ENCODE data around the gene DIS3L2. TPM values are rescaled to one million over a fixed set of nuclear protein-coding genes. Genes with fewer than 3 reads are reported as not detected.

DIS3L2 gene
- total RNA-seq, 1 donor from 2014 or later, result 20.6 TPM

DNA sequence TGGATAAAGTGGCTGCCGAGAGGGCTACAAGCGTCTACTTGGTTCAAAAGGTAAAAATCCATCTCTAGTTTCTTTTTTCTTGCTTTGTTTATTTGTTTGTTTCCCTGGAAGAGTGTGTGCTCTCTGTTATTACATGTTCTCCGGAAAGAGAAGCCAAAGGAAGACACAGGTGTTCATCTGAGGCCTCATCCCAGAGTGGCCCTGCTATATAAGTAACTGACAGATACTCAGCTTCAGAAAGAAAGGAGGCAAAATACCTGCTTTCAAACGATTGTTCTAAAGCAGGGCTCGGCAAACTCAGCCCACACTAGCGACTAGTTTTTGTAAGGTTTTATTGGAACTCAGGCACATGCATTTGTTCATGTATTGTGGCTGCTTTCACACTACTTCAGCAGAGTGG is 277.1 kb downstream of the DIS3L2 start:
- Histone ChIP-seq H3K36me3 (no peaks in the 10 kb centered on the region), H3K9me3 (no peaks in the 10 kb centered on the region), H3K27ac (no peak overlapping the region), H3K4me1 (no peaks in the 10 kb centered on the region), H3K27me3 (no peaks in the 10 kb centered on the region), H3K4me3 (no peak overlapping the region)
- intact Hi-C loops (cut with DNase I), result no loop called here
- no peak for DNase-seq (ENCODE audit: low spot score in 2 of 2)
- TF ChIP-seq, protein P1, sequence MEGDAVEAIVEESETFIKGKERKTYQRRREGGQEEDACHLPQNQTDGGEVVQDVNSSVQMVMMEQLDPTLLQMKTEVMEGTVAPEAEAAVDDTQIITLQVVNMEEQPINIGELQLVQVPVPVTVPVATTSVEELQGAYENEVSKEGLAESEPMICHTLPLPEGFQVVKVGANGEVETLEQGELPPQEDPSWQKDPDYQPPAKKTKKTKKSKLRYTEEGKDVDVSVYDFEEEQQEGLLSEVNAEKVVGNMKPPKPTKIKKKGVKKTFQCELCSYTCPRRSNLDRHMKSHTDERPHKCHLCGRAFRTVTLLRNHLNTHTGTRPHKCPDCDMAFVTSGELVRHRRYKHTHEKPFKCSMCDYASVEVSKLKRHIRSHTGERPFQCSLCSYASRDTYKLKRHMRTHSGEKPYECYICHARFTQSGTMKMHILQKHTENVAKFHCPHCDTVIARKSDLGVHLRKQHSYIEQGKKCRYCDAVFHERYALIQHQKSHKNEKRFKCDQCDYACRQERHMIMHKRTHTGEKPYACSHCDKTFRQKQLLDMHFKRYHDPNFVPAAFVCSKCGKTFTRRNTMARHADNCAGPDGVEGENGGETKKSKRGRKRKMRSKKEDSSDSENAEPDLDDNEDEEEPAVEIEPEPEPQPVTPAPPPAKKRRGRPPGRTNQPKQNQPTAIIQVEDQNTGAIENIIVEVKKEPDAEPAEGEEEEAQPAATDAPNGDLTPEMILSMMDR (IDR thresholded peaks at IDR 0.05), result no peak

DNA sequence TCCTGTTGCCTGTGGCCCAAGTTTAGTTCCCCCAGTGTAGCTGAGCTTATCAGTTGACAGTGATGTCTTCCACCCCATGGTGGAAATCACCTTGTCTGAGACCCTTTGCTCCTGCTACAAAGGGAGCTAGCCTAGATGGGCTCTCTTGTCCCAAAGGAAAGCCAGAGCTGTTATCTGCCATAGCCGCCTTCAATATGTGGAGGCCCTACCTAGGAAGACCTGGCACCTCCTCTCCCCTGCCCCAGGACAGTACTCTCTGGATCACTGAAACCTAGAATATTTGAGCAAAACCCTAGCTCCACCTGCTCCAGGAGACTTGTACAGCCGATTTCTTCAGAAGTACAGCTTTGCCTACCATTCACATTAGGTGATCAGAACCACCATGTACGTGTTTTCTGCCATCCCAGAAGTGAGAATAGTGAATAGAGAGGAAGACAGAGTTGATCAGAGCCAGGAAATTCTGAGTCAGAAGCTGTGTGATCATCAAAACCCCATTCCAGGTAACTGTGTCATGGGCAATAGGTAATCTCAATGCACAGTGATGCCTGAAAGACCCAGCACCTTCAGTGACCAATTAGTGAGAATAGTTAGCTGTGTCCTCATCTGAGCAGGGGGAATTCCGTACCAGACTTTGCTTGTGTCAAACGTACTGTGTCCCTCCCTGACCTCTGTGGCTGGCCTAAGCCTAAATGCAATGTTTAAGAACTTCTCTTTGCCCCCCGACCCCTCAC is 278.6 kb downstream of the DIS3L2 start:
- Histone ChIP-seq H3K27me3 (no peaks in the 10 kb centered on the region), H3K4me3 (no peak overlapping the region), H3K36me3 (no peaks in the 10 kb centered on the region), H3K4me1 (no peaks in the 10 kb centered on the region), H3K27ac (no peak overlapping the region), H3K9me3 (no peaks in the 10 kb centered on the region)
- TF ChIP-seq, protein P1 (IDR thresholded peaks at IDR 0.05), result no peak
- intact Hi-C loops (cut with DNase I), result no loop called here
- peak in 1 of 2 donors; percentile 33 for DNase-seq (ENCODE audit: low spot score in 2 of 2)

DNA sequence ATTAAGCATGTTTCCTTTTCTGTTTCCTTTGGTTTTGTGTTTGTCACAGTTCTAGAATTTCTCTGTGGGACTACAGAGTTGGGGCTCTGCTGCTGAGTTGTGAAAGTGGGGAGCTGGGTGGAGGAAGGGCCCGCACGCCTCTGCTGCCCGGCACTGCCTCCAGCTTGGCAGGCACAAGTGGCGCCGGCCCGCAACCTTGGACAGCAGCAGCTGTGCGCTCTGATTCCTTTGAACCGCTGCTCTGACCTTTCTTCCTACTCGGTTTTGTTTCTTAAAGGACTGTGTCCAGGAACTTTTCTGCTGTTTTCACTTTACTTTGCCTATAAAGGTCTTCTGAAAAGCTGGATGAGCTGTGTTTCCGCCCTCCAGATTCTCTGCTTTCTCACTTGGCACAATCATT is 279.4 kb downstream of the DIS3L2 start:
- intact Hi-C loops (cut with DNase I), result no loop called here
- Histone ChIP-seq H3K4me3 (no peak overlapping the region), H3K4me1 (no peaks in the 10 kb centered on the region), H3K9me3 (no peaks in the 10 kb centered on the region), H3K27me3 (no peaks in the 10 kb centered on the region), H3K27ac (no peak overlapping the region), H3K36me3 (no peaks in the 10 kb centered on the region)
- TF ChIP-seq, protein P1 (IDR thresholded peaks at IDR 0.05), result no peak
- no peak for DNase-seq (ENCODE audit: low spot score in 2 of 2)

DNA sequence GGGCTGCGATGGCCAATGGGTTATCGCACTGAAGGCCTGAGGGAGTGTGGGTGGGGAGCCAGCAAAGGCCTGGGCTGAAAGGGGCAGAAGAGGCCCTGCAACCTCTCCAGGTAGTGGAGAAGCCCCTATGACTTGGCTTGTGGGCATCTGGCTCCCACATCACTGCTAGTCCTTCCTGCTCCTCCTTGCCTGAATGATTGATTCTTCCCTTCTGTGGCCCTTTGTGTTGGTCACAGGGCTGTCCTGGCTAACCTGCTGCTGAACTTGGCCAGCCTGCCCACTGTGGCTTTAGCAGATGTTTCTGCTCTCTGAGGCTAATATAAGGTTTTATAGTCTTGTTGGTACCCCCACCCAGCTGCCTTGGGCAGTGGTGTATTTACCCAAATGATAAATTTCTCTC is 280.8 kb downstream of the DIS3L2 start:
- intact Hi-C loops (cut with DNase I), result no loop called here
- Histone ChIP-seq H3K27ac (no peak overlapping the region), H3K36me3 (no peaks in the 10 kb centered on the region), H3K9me3 (no peaks in the 10 kb centered on the region), H3K4me1 (no peaks in the 10 kb centered on the region), H3K4me3 (no peak overlapping the region), H3K27me3 (no peaks in the 10 kb centered on the region)
- TF ChIP-seq, protein P1 (IDR thresholded peaks at IDR 0.05), result no peak
- DNase-seq (ENCODE audit: low spot score in 2 of 2), result no peak

DNA sequence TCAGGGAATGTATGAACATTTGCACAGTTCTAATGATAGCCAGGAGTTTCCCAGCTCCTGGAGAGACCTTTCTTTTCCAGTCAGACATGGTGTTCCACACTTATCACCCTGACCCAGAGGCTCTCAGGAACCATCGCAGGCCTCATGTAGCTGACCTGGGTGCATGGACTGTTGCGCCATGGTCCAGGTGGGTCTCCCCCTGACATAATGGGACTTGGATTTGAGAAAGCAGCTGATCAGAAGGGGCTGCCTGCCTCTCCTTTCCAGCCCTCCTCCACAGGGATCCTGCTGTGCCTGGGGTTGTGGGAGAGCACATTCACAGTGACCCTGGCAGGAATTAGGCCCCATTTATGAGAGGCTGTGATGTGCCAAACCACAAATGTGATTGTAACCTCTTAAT is 283.6 kb downstream of the DIS3L2 start:
- TF ChIP-seq, protein P1 (IDR thresholded peaks at IDR 0.05), result no peak
- Histone ChIP-seq H3K27ac (no peak overlapping the region), H3K36me3 (peaks cover 0 to 4% of the 10 kb centered on the region in 2 donors), H3K9me3 (no peaks in the 10 kb centered on the region), H3K4me3 (no peak overlapping the region), H3K4me1 (no peaks in the 10 kb centered on the region), H3K27me3 (no peaks in the 10 kb centered on the region)
- DNase-seq (ENCODE audit: low spot score in 2 of 2), result no peak
- intact Hi-C loops (cut with DNase I), result no loop called here

Measured in ascending aorta (tissue), 2 donors.